H1 (cell line): Measurements from ENCODE around the gene GRIA1.

ENCODE experiments used
- POLR2A ChIP-seq, 2 experiments: IDR thresholded peaks; 1 replicate in 1 of 2; 2 replicates in 1 of 2; pipeline ENCODE4 v1.6.1; 2011; ENCODE audit warnings: low read depth in 2 of 2, low read length in 2 of 2, mild to moderate bottlenecking in 2 of 2; ENCODE audit errors: control extremely low read depth in 1 of 2
- ZNF274 ChIP-seq: IDR thresholded peaks from 2 replicates; pipeline ENCODE4 v1.7.0; 2012; ENCODE audit warnings: low read length, borderline replicate concordance; ENCODE audit errors: extremely low read depth
- TF ChIP-seq, protein P1 (sequence below), 3 experiments: IDR thresholded peaks; 1 replicate in 2 of 3; 2 replicates in 1 of 3; pipeline versions ENCODE4 v1.5.1 to v1.6.1; 2011; ENCODE audit warnings: low read length in 3 of 3, mild to moderate bottlenecking in 3 of 3, inconsistent platforms in 2 of 3, low read depth in 1 of 3, moderate library complexity in 1 of 3; ENCODE audit not compliant: insufficient read depth in 1 of 3; ENCODE audit errors: control extremely low read depth in 1 of 3
- TF ChIP-seq, protein P2 (sequence below): IDR thresholded peaks from 2 replicates; pipeline ENCODE4 v1.6.1; 2011; ENCODE audit warnings: low read length, improper control_type of control experiment

DNA sequence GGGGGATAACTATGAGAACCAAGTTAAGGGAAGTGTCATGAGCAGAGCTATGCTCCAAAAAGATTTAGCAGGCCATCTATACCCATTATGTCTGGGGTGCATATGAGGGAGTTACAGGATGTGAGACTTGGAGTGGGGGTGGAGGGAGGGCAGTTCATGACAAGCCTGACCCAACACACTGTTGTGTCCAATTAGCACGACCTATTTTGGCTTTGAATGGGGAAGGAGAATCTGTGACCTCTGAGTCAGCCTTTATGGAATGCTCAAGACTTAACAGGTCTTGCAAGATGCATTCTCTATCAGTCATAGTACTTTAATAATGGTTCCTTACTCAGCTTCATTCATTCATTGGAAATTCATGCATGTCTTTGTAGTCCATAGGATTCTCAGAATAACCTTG, 71.7 kb downstream of the GRIA1 start:
- TF ChIP-seq POLR2A (IDR thresholded peaks at IDR 0.05; ENCODE audit: control extremely low read depth in 1 of 2, low read depth in 2 of 2, low read length in 2 of 2) (no peak), ZNF274 (no peak)
- TF ChIP-seq, protein P1, sequence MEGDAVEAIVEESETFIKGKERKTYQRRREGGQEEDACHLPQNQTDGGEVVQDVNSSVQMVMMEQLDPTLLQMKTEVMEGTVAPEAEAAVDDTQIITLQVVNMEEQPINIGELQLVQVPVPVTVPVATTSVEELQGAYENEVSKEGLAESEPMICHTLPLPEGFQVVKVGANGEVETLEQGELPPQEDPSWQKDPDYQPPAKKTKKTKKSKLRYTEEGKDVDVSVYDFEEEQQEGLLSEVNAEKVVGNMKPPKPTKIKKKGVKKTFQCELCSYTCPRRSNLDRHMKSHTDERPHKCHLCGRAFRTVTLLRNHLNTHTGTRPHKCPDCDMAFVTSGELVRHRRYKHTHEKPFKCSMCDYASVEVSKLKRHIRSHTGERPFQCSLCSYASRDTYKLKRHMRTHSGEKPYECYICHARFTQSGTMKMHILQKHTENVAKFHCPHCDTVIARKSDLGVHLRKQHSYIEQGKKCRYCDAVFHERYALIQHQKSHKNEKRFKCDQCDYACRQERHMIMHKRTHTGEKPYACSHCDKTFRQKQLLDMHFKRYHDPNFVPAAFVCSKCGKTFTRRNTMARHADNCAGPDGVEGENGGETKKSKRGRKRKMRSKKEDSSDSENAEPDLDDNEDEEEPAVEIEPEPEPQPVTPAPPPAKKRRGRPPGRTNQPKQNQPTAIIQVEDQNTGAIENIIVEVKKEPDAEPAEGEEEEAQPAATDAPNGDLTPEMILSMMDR (IDR thresholded peaks at IDR 0.05; ENCODE audit: control extremely low read depth in 1 of 3, insufficient read depth in 1 of 3, low read depth in 1 of 3, low read length in 3 of 3): no peak
- TF ChIP-seq, protein P2, sequence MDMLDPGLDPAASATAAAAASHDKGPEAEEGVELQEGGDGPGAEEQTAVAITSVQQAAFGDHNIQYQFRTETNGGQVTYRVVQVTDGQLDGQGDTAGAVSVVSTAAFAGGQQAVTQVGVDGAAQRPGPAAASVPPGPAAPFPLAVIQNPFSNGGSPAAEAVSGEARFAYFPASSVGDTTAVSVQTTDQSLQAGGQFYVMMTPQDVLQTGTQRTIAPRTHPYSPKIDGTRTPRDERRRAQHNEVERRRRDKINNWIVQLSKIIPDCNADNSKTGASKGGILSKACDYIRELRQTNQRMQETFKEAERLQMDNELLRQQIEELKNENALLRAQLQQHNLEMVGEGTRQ: no peak
